ENCODE measurements around the gene CFAP70.

Gene CFAP70

DNA sequence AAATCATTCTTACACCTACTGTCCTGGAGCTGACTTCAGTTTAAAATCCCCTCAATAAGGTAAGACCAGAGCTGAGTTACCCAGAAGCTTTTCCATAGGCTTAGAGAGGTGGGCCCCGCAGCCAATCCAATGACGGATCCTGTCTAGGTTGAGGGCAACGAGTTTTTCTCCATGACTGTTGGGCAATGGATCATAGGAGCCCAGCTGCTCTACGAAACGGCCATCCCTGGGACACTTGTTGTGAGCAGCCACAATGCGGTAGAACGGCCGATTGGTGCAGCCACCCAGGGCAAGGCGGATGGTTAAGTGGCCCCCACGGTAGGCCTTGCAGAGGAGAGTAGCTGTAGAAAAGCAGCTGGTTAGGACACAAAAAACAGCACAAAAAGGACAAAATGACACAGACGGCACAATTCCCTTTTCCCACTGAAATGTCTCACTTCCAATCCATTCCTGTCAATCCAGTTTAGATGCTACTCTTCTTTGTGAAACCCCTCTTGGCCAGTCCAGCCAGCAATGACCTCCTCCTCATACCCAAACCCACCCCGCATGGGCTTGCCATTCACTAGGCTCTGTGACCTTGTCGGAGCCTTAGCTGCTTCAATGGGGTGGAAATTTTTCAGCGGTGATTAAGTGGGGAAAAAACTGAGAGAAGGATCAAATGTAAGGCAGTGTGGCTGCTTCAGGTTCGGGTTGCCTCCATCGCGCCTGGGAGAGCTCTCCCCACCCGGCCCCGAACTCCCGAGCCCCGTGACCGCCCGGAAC lies 106.8 kb downstream of the CFAP70 start:
- no peak for DNase-seq

DNA sequence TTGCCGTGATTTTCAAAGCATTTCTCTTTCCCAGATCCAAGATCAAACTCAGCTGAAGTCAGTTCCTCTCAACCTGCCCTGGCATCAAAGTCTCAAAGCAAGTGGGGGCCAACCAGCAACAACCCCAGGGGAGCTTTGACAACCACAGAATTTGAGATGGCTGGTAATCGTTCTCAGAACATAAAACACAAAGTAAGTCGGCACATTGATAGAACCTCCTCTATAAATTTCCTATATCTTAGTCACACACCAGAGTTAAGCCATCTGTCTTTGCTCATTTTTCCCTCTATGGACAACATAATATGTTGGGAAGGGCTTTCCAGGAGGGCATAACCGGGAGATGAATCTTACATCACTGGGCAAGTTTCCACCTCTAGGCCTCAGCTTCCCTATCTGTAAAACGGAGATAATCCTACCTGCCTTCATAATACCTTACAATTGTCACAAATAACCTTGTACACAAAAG lies 110.4 kb downstream of the CFAP70 start:
- no peak for DNase-seq

DNA sequence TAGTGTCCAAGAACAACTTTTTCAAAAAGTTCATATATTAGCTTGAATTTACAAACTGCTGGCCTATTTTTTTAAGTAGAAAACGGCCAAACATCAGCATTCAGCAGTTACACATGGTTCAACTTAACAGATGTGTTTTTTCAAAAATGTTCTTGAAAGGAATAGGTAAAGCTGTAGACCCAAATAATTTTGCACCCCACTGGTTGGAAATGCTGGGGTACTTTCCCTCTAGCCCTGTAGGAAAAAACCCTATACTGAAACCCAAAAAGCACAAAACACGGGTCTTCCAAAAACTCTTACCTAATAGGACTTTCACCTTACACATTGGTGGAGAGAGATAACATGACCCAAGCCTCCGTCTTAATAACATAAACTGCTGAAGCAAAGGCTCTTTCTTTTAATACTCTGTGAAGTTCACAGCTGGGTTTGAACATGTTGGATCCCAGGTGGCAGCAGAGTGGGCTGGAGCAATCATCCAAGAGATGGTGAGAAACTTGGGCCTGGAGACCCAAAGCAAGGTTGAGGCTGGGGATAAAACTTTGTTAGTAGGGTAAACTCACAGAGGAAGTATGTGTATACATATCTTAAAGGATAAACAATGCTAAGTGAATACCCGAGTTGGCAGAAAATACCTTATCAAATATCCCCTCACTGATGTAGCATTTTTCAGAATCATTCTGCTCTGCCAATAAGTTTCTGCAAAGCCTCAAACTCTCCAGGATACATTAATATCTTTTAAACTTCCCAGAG lies 111.0 kb downstream of the CFAP70 start:
- no peak for DNase-seq

DNA sequence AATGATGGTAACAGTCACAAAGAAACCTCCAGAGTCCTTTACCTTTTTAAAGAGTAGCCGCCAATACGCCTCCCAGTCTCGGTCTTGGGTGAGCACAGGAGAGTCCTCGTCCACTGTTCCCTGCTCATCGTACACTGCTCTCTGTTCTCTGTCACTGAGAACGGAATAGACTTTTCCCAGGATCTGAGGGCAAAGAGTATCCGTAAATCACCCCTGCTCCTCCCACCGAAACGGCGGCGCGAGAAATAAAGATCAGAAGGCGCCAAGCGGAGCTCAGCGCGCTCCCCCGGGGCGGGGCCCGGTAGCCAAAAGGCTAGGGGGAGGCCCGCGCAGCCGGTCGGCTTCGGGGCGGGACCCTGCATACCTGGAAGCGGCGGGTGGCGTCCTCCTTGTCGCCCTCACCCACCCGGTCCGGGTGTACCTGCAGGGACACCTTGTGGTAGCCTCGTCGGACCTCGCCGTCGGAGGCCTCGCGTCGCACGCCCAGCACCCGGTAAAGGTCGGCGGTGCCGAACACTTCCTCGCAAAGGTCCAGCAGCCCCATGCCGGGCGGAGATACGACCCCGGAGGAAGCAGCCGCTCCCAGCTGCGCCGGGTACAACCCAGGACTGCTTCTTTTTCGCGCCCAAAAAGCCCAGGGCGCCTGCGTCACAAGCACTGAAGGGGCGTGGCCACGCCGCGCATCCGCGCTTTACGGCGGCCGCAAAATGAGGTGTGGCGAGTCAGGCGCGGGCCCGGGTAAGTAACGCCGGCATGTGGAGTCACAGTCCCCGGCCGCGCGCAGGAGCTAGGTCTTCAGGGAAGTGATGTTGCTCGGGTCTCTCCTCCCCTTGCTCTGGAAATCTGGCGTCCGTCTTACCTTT lies 111.8 kb downstream of the CFAP70 start, which contains the start of gene DNAJC9:
TSS of gene DNAJC9 (minus strand) at position 610 of the 863 bp plus-strand sequence. CDS start at position 544, 66 bp downstream.
- peak; percentile 81 for DNase-seq

DNA sequence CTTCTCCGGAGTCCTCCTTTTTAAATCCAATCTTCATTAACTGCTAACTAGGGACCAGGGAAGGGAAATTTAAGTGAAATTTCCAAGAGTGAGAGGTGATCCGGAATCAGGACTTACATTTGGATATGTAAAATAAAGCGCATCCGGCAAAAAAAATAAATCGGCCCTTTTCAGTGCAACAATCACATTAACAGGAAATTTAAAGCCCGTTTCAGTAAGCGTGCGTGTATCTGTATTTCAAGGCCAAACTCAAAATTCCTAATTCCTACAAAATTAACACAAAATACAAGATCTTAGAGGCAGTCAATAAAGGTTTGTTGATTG lies 112.4 kb downstream of the CFAP70 start:
- DNase-seq, result no peak

DNA sequence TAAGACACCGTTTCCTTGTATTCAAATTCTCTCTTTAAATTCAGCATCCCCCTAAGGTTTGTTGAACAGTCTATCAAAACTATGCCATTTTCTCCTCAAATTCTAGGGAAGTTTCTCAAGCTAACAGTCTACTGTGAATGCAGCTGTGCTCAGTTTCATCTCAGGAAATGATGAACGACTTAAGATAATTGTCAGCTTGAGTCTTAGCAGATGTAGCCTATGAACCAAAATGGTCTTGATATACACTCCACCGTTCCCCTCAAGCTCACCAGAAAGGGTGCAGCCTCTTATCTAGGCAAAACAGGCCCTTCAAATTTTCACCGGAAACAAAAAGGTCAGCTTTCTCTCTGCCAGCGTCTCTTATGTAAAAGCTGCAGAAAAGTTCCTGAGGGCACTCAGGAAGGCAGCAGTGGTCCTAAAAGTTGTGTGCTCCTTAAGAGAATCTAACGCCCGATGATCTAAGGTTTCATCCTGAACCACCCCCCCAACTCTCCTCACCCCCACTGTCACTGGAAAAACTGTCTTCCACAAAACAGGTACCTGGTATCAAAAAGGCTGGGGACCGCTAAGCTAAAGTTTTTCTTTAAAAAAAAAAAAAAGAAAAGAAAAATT lies 113.7 kb downstream of the CFAP70 start:
- DNase-seq, result no peak

DNA sequence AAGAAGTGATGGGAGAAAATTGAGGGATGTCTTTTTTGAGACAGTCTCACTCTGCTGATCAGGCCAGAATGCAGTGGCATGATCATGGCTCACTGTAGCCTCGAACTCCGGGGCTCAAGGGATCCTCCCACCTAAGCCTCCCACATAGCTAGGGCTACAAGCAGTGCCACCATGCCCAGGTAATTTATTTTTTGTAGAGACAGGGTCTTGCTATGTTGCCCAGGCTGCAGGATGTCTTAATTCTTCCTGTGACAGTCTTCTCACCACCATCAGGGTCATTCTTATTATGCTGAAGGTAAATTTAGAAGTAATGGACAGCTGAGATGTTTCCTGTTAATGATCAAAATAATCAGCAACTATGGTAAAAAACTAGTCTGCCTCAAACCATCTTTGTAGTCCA lies 118.8 kb downstream of the CFAP70 start:
- DNase-seq, result no peak

DNA sequence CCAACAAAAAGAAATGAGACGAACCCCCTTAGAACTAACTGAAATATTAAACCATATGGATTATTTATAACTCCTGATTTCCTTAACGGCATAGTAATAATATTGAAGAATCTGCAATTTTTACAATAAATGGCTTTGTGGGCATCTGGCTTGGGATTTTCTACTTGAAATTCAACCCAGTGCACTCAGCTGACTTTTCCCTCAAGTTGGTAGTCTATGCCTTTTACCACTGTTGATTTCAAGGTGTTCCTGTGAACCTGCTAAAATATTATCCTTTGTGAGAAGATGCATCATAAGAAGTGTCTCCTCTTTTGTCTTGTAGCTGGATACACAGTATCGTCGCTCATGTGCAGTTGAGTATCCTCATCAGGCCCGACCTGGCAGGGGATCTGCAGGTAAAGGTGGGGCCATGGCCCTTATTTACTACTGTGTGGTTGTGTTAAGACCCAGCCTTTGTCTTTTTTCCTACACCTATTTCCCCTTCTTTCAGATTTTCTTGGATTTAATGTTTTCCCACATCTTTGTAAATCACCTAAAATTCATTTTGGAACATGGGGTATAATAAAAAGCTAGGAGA lies 119.6 kb downstream of the CFAP70 start:
- DNase-seq, result no peak

DNA sequence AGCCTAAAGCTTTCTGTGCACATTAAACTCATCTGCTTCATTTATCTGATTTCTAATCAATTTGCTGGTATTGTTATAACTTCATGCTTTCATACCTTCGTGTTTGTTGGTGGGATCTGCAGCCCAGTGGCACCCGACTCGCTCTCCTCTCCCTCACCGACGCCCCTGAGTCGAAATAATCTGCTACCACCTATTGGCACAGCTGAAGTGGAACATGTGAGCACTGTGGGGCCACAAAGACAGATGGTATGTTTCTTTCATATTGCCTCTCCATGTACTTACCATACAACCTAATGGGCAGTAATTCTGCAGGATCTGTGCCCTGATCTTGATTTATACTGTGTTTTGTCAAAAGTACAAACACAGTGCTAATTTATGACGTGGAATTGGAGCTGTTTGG lies 124.0 kb downstream of the CFAP70 start:
- DNase-seq, result no peak

DNA sequence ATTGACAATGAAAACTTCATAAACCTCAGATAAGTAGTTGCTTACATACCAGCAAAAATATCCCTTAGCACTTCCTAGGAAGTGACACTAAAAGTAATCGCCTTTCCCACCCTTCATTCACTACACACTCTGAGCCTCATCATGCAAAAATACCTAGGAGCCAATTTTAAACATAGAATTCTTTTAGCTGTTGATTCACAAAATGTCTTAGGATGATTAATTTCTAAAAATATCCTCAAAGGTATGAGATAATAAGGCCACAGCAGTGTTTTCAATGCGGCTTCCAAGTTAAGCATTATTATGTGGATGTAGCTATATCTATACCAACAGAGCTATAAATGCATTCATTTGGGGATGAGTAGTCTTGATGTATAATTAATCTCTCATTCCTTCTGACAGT lies 124.8 kb downstream of the CFAP70 start:
- no peak for DNase-seq

DNA sequence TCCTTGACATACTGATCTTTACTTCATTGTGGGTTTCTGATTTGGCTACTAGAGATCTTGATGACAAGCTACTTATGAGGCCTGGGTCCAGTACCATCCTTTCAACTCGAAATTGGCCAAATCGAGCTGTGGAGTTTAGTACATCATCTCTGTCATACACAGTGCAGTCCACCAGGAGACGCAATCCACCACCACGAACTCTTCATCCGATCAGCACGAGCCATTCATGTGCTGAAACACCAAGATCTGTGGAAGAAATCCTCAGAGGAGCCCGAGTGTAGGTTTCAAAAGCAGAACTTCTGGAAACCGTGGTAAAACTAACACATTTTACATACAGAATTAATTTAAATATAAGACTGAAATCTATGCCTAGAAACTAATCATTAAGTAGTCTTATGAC lies 125.8 kb downstream of the CFAP70 start:
- no peak for DNase-seq

DNA sequence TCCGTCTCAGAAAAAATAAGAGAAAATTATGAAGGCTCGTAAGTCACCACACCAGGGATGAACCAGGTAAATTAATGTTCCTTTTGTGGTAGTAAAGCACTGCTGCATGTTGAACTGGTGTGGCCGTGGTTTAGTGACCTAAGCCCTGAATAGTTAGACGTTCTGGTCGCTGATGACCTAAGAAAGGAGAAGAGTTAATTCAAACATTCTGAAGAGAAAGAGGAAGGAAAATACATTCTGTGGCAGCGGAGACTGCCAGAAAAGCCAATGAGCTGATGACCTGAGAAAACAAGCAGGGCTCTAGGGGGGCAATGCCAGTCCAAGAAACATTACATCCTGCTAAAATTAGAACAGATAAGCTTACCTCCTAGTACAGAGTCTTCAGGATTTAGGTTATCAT lies 129.1 kb downstream of the CFAP70 start:
- no peak for DNase-seq

DNA sequence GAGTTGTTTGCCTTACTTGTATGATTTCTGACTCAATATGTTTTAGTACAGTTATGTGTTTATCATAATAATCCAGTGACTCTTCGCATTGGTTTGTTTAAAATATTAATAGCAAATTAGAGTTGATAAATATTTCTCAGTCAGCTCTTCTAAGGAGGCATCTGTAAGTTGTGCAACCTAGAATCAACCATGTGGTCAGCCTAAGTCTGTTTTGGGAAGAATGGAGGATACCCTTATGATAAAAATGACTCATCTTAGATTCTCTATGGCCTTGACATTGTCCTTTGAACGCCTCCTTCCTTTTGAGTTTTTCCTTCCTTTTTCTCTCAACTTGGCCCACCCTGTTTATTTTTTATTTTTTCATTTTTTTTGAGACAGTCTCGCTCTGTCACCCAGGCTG lies 130.4 kb downstream of the CFAP70 start:
- DNase-seq, result no peak

DNA sequence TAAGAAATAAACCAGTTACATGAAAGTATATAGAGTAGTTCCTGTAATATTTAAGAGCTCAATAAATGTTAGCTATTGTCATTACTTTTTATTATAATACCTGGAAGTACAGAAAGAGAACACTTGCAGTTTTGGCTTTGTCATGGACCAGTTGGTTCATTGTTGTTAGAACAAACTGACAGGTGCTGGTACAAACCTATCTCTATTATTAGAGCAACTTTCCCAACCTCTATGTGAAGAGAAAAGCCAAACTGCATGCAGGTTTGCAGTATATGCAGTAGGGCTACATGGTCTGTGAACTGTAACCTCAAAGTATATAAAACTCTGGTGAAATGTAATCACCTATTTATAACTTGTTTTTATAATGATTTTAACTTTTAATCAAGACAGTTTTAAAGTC lies 132.0 kb downstream of the CFAP70 start:
- no peak for DNase-seq

DNA sequence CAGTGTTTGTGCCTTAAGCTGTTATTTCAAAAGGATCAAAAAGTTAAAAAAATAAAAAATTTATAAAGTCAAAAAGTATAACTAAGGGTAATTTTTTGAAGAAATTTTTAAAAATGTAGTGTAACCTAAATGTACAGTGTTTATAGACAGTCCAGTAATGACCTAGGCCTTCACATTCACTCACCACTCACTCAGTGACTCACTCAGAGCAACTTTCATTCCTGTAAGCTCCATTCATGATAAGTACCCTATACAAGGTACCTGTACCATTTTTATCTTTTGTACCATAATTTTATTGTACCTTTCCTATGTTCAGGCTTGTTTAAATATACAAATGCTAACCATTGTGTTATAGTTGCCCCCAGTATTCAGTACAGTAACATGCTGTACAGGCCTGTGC lies 133.1 kb downstream of the CFAP70 start:
- no peak for DNase-seq

DNA sequence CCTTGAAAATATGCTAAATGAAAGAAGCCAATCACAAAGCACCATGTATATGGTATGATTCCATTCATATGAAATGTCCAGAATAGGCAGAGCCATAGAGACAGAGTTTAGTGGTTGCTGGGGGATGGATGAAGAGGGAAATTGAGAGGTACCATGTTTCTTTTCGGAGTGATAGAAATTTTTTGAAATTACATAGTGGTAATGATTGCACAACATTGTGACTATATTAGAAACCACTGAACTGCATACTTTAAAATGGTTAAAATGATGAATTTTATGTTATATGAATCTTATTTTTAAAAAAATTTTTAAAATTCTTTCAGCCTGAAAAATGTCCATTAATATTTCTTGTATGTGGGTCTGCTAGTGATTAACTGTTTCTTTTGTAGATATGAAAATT lies 137.7 kb downstream of the CFAP70 start:
- DNase-seq, result no peak

DNA sequence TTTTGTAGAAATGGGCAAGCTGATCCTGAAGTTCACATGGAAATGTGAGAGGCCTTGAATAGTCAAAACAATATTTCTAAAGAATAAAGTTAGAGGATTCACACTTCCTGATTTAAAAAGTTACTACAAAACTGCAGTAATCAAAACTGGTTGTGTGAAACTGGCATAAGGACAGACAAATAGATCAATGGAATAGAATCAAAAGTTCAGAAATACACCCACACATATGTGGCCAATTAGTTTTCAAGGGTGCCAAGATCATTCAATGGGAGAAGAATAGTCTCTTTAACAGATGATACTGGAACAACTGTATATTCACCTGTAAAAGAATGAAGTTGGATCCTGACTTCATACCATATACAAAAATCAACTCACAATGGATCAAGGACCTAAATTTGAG lies 139.3 kb downstream of the CFAP70 start:
- DNase-seq, result no peak

DNA sequence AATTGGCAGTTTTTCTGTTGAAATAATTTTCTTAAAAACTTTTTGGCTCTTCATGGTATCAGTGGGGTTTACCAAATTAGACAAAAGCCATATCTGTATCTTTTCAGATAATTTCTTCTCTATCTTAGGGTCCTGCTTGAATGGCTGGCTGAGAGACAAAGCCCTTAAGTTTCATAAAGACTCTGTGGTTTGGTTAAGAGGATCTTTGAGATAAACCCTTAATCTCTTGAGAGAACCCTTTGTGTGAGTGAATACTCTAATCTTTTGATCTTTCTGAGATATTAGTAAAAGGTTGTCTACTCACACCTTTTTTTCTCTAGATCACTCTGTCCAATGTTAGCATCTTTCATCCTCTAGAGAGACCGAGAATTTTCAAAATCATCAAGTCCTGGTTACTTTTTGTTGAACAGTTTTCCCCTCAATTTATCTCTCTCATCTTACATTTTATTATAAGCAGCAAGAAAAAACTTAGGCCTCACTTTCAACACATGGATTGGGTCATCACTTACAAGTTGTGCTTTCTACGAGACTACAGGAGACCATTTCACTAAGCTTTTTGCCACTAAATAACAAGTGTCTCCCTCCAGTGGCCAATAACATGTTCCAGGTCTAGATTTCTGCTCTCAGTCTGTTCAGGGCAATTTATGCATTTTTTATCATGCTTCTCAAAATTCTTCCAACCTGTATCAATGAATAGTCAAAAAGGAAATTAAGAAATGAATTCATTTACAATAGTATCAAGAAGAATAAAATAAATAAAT lies 140.1 kb downstream of the CFAP70 start:
- no peak for DNase-seq

DNA sequence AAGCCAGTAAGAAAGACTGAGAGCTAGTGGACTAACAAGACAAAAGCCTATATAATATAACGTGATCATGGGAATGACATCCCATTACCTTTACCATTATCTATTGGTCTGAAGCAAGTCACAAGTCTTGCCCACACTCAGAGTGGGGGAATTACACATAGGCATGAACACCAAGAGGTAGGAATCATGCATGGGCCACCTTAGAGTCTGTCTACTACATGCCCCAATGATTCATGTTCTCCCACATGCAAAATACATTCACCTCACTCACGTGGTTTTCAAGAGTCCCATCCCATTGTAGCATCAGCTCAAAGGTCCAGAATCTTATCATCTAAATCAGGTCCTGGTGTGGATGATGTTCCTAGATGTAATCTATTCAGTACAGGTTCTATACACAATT lies 141.0 kb downstream of the CFAP70 start:
- no peak for DNase-seq

DNA sequence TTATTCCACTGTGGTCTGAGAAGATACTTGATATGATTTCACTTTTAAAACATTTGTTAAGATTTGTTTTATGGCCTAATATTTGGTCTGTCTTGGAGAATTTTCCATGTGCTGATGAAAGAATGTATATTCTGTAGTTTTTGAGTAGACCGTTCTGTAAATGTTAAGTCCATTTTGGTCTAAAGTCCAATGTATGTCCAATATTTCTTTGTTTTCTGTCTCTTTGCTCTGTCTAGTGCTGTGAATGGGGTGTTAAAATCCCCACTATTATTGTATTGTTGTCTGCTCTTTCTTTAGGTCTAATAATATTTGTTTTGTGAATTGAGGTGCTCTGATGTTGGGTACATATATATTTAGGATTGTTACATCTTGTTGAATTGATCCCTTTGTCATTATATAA lies 142.9 kb downstream of the CFAP70 start:
- no peak for DNase-seq

DNA sequence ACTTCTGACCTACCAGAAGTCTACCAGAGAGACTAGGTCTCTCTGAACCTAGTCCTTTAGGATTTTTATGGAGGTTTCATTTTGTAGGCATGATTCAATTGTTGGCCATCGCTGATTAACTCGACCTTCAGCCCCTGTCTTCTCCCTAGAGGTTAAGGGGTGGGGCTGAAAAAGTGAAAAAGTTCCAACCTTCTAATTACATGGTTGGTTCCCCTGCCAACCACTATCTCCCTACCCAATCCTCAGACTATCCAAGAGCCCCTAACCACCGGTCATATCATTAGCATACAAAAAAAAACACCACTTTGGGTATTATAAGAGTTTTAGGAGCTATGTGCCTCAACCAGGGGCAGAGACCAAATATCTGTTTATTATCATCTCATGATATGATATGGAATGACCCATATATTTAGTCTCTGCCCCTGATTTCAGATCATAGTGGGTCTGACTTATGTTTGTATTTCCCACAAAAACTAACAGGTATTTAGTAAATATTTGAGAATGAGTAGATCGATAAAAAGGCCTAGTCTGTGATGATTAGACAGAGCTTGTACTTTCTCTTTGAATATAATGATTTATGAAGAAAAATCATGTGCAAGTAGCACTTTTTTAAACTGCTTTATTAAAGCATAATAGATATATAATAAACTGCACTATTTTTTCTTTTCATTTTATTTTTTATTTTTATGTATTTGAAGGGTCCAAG lies 147.4 kb downstream of the CFAP70 start:
- no peak for DNase-seq

Measured in NCI-H446 treated with DMSO at 0.1 percent for 48 hours (cell line).